Ovary (tissue), 3 donors: ENCODE data around the gene SERPINF2.

ENCODE experiments used
- EP300 ChIP-seq: sonication (generic); formaldehyde crosslinking; IDR thresholded peaks from one replicate; pipeline ENCODE4 v1.6.1; 2017; ENCODE audit warnings: antibody characterized with exemption
- TF ChIP-seq, protein P1 (sequence below), 3 donors: fragments of 450-650 bp in 2 of 3; fragments of 200-600 bp in 1 of 3; IDR thresholded peaks; one replicate each; pipeline versions ENCODE4 v1.5.1 to v1.8.0; 2016 to 2022; ENCODE audit warnings: antibody characterized with exemption in 3 of 3, mild to moderate bottlenecking in 1 of 3
- donor health status: DM: no; HTN: no; CAD: no.

DNA sequence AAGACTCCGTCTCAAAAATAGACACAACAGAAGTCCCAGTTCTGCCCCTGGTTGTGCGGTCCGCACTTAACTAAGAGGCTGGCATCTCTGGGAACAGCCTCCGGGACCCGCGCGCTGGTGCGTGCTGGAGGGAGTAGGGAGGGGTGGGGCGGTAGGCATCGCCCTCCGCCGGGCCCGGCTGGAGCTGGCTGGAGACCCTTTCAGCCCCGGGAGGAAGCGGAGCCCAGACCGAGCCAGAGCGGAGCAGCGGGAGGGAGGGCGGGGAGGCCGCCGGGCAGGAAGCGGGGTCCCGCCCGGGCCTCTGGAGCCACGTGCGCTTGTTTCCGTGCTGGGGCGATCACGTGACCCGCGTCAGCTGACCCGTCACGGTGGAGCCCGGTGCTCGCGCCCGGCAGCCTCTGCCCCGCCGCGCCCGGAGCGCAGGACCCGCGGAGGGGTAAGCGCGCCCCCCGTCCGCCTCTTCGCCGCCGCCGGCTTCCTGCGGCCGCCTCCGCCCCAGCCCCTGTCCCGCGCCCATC is 18.3 kb upstream of the SERPINF2 start, which contains the start of gene WDR81:
- TF ChIP-seq EP300, result no peak
- TF ChIP-seq, protein P1, sequence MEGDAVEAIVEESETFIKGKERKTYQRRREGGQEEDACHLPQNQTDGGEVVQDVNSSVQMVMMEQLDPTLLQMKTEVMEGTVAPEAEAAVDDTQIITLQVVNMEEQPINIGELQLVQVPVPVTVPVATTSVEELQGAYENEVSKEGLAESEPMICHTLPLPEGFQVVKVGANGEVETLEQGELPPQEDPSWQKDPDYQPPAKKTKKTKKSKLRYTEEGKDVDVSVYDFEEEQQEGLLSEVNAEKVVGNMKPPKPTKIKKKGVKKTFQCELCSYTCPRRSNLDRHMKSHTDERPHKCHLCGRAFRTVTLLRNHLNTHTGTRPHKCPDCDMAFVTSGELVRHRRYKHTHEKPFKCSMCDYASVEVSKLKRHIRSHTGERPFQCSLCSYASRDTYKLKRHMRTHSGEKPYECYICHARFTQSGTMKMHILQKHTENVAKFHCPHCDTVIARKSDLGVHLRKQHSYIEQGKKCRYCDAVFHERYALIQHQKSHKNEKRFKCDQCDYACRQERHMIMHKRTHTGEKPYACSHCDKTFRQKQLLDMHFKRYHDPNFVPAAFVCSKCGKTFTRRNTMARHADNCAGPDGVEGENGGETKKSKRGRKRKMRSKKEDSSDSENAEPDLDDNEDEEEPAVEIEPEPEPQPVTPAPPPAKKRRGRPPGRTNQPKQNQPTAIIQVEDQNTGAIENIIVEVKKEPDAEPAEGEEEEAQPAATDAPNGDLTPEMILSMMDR (IDR thresholded peaks at IDR 0.05), result no peak
